Endothelial cell of umbilical vein (primary cell): ENCODE measurements around the gene TRIM68. TPM values are rescaled to one million over a fixed set of nuclear protein-coding genes. Genes with fewer than 3 reads are reported as not detected.

Experiments
- BruUV-seq: library from RNA; stranded (reverse); fragments of 400-500 nt; replicated peaks from 2 replicates; lab custom pipeline; 2021; lab: Mats Ljungman, UMichigan
- CTCF ChIA-PET: fragments of 300-600, 350-600 bp; sonication (Branson Sonifier 250); formaldehyde crosslinking; loops from one replicate; lab custom pipeline; 2021; ENCODE audit warnings: antibody characterized with exemption, inconsistent platforms; lab: Charles Lee
- POLR2A ChIA-PET: fragments of 300-600, 350-600 bp; sonication (Branson Sonifier 250); formaldehyde crosslinking; loops from one replicate; lab custom pipeline; 2021; ENCODE audit warnings: antibody characterized with exemption, inconsistent platforms; lab: Charles Lee
- DNase-seq: peaks from one replicate; pipeline ENCODE4 v3.0.0-alpha.2; 2011; ENCODE audit warnings: low read depth, low spot score
- FAIRE-seq: peaks from 2 replicates; lab custom pipeline; 2011; peaks lifted over from hg19 to GRCh38; lab: Jason Lieb, UNC
- H2AFZ ChIP-seq: 2 replicates; pipeline ENCODE4 v1.6.0; 2012; ENCODE audit warnings: low read depth, low read length, control low read depth, inconsistent platforms
- H3K27ac ChIP-seq: 2 replicates; pipeline ENCODE4 v1.5.1; 2011; ENCODE audit warnings: low read depth, mild to moderate bottlenecking, control low read depth, low read length, moderate library complexity; ENCODE audit not compliant: insufficient read depth
- H3K27me3 ChIP-seq, 2 experiments: 2 replicates each; pipeline versions ENCODE4 v1.6.0 to v1.6.1; 2011; ENCODE audit warnings: low read length in 2 of 2, mixed read lengths in 1 of 2; ENCODE audit not compliant: control insufficient read depth in 2 of 2, insufficient read depth in 2 of 2
- H3K36me3 ChIP-seq, 2 experiments: 2 replicates in 1 of 2; 3 replicates in 1 of 2; pipeline ENCODE4 v1.5.1; 2011; ENCODE audit warnings: low read length in 2 of 2, mild to moderate bottlenecking in 1 of 2, moderate library complexity in 1 of 2; ENCODE audit not compliant: control insufficient read depth in 2 of 2, insufficient read depth in 2 of 2; ENCODE audit errors: extremely low read depth in 1 of 2
- H3K4me1 ChIP-seq: 3 replicates; pipeline ENCODE4 v1.5.1; 2011; ENCODE audit warnings: mild to moderate bottlenecking, low read length; ENCODE audit not compliant: control insufficient read depth, insufficient read depth; ENCODE audit errors: extremely low read depth
- H3K4me2 ChIP-seq: 2 replicates; pipeline ENCODE4 v1.6.1; 2011; ENCODE audit warnings: low read length, control low read depth, mixed read lengths; ENCODE audit not compliant: insufficient read depth
- H3K4me3 ChIP-seq, 3 experiments: fragments of 200-600 bp in 1 of 3; sonication (generic), shearing (Covaris generic) in 1 of 3; replicated peaks in 1 of 3; 2 replicates each; pipeline ENCODE4 v1.5.1; 2011 to 2016; ENCODE audit warnings: control low read depth in 3 of 3, low read length in 3 of 3, mild to moderate bottlenecking in 2 of 3, inconsistent platforms in 1 of 3, low read depth in 1 of 3, moderate library complexity in 1 of 3; ENCODE audit not compliant: insufficient read depth in 1 of 3
- H3K79me2 ChIP-seq: 2 replicates; pipeline ENCODE4 v1.6.0; 2012; ENCODE audit warnings: low read length, inconsistent platforms; ENCODE audit not compliant: control insufficient read depth, insufficient read depth
- H3K9ac ChIP-seq: replicated peaks from 2 replicates; pipeline ENCODE3; 2011; ENCODE audit warnings: low read length, control low read depth; ENCODE audit not compliant: insufficient read depth; ENCODE audit errors: extremely low read depth
- H3K9me1 ChIP-seq: replicated peaks from 3 replicates; pipeline ENCODE4 v1.6.0; 2011; ENCODE audit warnings: mild to moderate bottlenecking, low read length; ENCODE audit not compliant: control insufficient read depth, insufficient read depth; ENCODE audit errors: extremely low read depth
- H3K9me3 ChIP-seq: replicated peaks from 2 replicates; pipeline ENCODE4 v1.5.1; 2012; ENCODE audit warnings: low read length, inconsistent platforms; ENCODE audit not compliant: control insufficient read depth, insufficient read depth
- H4K20me1 ChIP-seq: replicated peaks from 2 replicates; pipeline ENCODE3; 2011; ENCODE audit warnings: mild to moderate bottlenecking, low read length; ENCODE audit not compliant: control insufficient read depth, insufficient read depth; ENCODE audit errors: extremely low read depth
- EZH2 ChIP-seq: IDR thresholded peaks from 2 replicates; pipeline ENCODE4 v1.6.1; 2012; ENCODE audit warnings: borderline replicate concordance, low read depth, mild to moderate bottlenecking, moderate library complexity, low read length, inconsistent platforms; ENCODE audit not compliant: severe bottlenecking
- FOS ChIP-seq: IDR thresholded peaks from 2 replicates; pipeline ENCODE4 v1.6.1; 2011; ENCODE audit warnings: mild to moderate bottlenecking, low read length, moderate library complexity, borderline replicate concordance; ENCODE audit not compliant: insufficient read depth
- GATA2 ChIP-seq: IDR thresholded peaks from 2 replicates; pipeline ENCODE4 v1.7.0; 2011; ENCODE audit warnings: low read depth, mild to moderate bottlenecking, moderate library complexity, mixed read lengths, low read length; ENCODE audit not compliant: insufficient read length, insufficient read depth
- JUN ChIP-seq: IDR thresholded peaks from 2 replicates; pipeline ENCODE4 v1.6.1; 2011; ENCODE audit warnings: borderline replicate concordance, low read depth; ENCODE audit not compliant: insufficient read length, insufficient read depth
- MYC ChIP-seq: IDR thresholded peaks from one replicate; pipeline ENCODE4 v1.6.1; 2011; ENCODE audit warnings: mild to moderate bottlenecking, low read depth, low read length
- POLR2A ChIP-seq: IDR thresholded peaks from 2 replicates; pipeline ENCODE4 v1.6.1; 2012; ENCODE audit warnings: low read depth, mild to moderate bottlenecking, control low read depth, low read length
- POLR2AphosphoS5 ChIP-seq: IDR thresholded peaks from 2 replicates; pipeline ENCODE4 v1.6.1; 2012; ENCODE audit warnings: low read depth, mild to moderate bottlenecking, control low read depth, low read length, moderate library complexity; ENCODE audit not compliant: insufficient read depth
- dilution Hi-C: fragments of 300-500 bp; cut with MboI; formaldehyde crosslinking; loops from one replicate; pipeline ENCODE4 v1.15.0; 2019; ENCODE audit warnings: low sequenced_read_pairs; ENCODE audit not compliant: extremely low pct_ligation_motif_present
- intact Hi-C: fragments of 100-400 bp; cut with micrococcal nuclease; formaldehyde crosslinking; loops from one replicate; pipeline ENCODE4 v1.10.0; 2022
- polyA plus RNA-seq, 4 experiments: library from polyadenylated mRNA; depleted of rRNA in 3 of 4; stranded (reverse) in 3 of 4; unstranded in 1 of 4; fragments of >200 nt; gene quantifications; 2 replicates each; pipeline versions ENCODE4 v1.2.1 to v1.2.3, GENCODE V29; 2011 to 2012; ENCODE audit warnings: missing spikeins in 1 of 4
- total RNA-seq: library from RNA; stranded (reverse); gene quantifications from 2 replicates; pipeline ENCODE4 v1.2.3, GENCODE V29; 2021
- TF ChIP-seq, protein P1 (sequence below), 2 donors: IDR thresholded peaks; 1 replicate in 1 of 2; 2 replicates in 1 of 2; pipeline ENCODE4 v1.5.1; 2011; ENCODE audit warnings: low read length in 2 of 2, mild to moderate bottlenecking in 2 of 2, moderate library complexity in 2 of 2, control low read depth in 1 of 2, inconsistent platforms in 1 of 2, low read depth in 1 of 2; ENCODE audit not compliant: insufficient read depth in 1 of 2; ENCODE audit errors: extremely low read depth in 1 of 2
- TF ChIP-seq, protein P2 (sequence below): IDR thresholded peaks from 2 replicates; pipeline ENCODE4 v1.6.1; 2011; ENCODE audit not compliant: insufficient read depth, insufficient read length

Gene TRIM68
- total and polyA plus RNA-seq, 2 donors (not counting 3 experiments of a cell fraction or from before 2014, with no cell fraction given) = 8.1 to 11.3 TPM

DNA sequence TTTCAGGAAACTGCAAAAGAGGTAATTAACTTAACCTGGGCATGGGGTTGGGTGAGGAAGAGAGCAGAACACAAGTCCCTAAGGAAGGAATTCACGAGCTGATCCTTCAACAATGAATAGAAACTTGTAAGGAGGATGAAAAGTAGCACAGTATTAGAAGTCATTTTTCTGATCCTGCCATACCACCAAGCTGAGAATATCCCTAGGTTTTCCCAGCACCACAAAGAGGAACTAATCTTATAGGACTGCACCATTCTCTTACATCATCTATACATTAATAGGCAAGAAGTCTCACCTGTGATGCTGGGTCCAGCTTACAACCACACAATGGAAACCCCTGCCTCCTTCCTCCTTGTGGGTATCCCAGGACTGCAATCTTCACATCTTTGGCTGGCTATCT is 14.3 kb downstream of the TRIM68 start, which contains the start of gene OR52I1:
OR52I1 (plus strand) TSS at position 301 of the 400 bp plus-strand sequence; CDS start at position 301, 0 bp downstream.
- TF ChIP-seq POLR2AphosphoS5 (no peak), JUN (no peak), POLR2A (no peak)
- TF ChIP-seq, protein P1, sequence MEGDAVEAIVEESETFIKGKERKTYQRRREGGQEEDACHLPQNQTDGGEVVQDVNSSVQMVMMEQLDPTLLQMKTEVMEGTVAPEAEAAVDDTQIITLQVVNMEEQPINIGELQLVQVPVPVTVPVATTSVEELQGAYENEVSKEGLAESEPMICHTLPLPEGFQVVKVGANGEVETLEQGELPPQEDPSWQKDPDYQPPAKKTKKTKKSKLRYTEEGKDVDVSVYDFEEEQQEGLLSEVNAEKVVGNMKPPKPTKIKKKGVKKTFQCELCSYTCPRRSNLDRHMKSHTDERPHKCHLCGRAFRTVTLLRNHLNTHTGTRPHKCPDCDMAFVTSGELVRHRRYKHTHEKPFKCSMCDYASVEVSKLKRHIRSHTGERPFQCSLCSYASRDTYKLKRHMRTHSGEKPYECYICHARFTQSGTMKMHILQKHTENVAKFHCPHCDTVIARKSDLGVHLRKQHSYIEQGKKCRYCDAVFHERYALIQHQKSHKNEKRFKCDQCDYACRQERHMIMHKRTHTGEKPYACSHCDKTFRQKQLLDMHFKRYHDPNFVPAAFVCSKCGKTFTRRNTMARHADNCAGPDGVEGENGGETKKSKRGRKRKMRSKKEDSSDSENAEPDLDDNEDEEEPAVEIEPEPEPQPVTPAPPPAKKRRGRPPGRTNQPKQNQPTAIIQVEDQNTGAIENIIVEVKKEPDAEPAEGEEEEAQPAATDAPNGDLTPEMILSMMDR (IDR thresholded peaks at IDR 0.05; ENCODE audit: extremely low read depth in 1 of 2, insufficient read depth in 1 of 2, low read depth in 1 of 2, low read length in 2 of 2) = no peak
- TF ChIP-seq, protein P2, sequence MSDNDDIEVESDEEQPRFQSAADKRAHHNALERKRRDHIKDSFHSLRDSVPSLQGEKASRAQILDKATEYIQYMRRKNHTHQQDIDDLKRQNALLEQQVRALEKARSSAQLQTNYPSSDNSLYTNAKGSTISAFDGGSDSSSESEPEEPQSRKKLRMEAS = no peak
- Histone ChIP-seq H3K4me3 (no peak within 1 kb of the TSS), H3K4me2 (no peak within 1 kb of the TSS), H3K9me3 (no peaks in the 10 kb centered on the region), H3K9me1 (no peaks in the 10 kb centered on the region), H3K36me3 (no peaks in the 10 kb centered on the region), H3K27me3 (no peaks in the 10 kb centered on the region), H3K4me1 (no peaks in the 10 kb centered on the region), H3K27ac (no peak within 1 kb of the TSS), H4K20me1 (no peaks in the 10 kb centered on the region), H3K79me2 (no peaks in the 10 kb centered on the region), H3K9ac (no peak within 1 kb of the TSS), H2AFZ (no peak within 1 kb of the TSS)
- POLR2A ChIA-PET = no interaction called here
- CTCF ChIA-PET = interaction anchor here (1.1 kb wide), 2 partner anchors 11 to 407 kb away, joined by 3 read pairs; no protein-coding TSS in a partner anchor
- DNase-seq (no peak), FAIRE-seq (no peak)
- no TSS peak for BruUV-seq
- dilution Hi-C loops = no loop called here
- intact Hi-C loops = no loop called here

DNA sequence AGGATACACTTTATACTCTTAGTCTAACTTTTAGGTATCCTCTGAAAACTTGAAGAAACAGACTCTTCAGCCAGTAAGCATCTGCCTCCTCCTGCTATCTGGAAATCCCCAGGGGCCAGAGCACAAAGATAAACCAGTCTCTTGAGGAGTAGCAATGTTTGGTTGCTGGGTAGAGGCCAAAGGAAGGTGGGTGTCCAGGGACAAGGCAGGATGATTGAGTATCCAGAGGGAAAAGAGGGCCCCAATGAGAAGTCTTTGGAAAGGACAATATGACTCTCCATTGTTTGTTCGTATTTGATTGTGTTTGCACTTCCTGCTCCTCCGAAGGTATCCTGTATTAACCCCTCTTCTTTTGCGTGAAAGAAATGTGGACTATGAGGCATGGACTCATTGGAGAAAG is 19.0 kb downstream of the TRIM68 start:
- DNase-seq (no peak), FAIRE-seq (no peak)
- BruUV-seq = no TSS peak
- H3K4me2 ChIP-seq = no peak overlapping the region
- ChIA-PET CTCF (no interaction called here), POLR2A (no interaction called here)
- H3K36me3 ChIP-seq = no peaks in the 10 kb centered on the region
- H3K9me1 ChIP-seq = no peaks in the 10 kb centered on the region
- H3K27me3 ChIP-seq = peaks cover 0 to 6% of the 10 kb centered on the region in 2 experiments
- TF ChIP-seq FOS (no peak), JUN (no peak), GATA2 (no peak), EZH2 (no peak), POLR2AphosphoS5 (no peak), POLR2A (no peak), MYC (no peak)
- TF ChIP-seq, protein P2 = no peak
- TF ChIP-seq, protein P1 (IDR thresholded peaks at IDR 0.05; ENCODE audit: extremely low read depth in 1 of 2, insufficient read depth in 1 of 2, low read depth in 1 of 2, low read length in 2 of 2) = no peak
- no peaks in the 10 kb centered on the region for H3K4me1 ChIP-seq
- dilution Hi-C loops (no loop called here), intact Hi-C loops (no loop called here)
- H4K20me1 ChIP-seq = no peaks in the 10 kb centered on the region
- H3K27ac ChIP-seq = no peak overlapping the region
- H3K79me2 ChIP-seq = no peaks in the 10 kb centered on the region
- no peak overlapping the region for H3K9ac ChIP-seq
- no peak overlapping the region for H2AFZ ChIP-seq
- no peaks in the 10 kb centered on the region for H3K9me3 ChIP-seq
- H3K4me3 ChIP-seq = no peak overlapping the region
